KMS-11 (cell line): Measurements from ENCODE around the gene KCNA10.

Experiments used
- H2AFZ ChIP-seq: fragments of 200-600 bp; sonication (generic); 2 replicates; pipeline ENCODE4 v1.6.1; 2016; ENCODE audit warnings: antibody characterized with exemption, mixed run types, low read depth
- H3K27ac ChIP-seq: fragments of 200-600 bp; sonication (generic); 2 replicates; pipeline ENCODE4 v1.6.1; 2016; ENCODE audit warnings: mild to moderate bottlenecking, mixed run types
- H3K27me3 ChIP-seq: fragments of 200-600 bp; sonication (generic); 2 replicates; pipeline ENCODE4 v1.6.1; 2017; ENCODE audit warnings: mild to moderate bottlenecking, low read depth, mixed run types, moderate library complexity; ENCODE audit not compliant: insufficient read depth
- H3K36me3 ChIP-seq: fragments of 200-600 bp; sonication (generic); 2 replicates; pipeline ENCODE4 v1.6.1; 2017; ENCODE audit warnings: mild to moderate bottlenecking, mixed run types; ENCODE audit not compliant: insufficient read depth
- H3K4me1 ChIP-seq: fragments of 200-600 bp; sonication (generic); 2 replicates; pipeline ENCODE4 v1.6.1; 2016; ENCODE audit warnings: mild to moderate bottlenecking, low read depth, mixed run types; ENCODE audit not compliant: poor library complexity, severe bottlenecking
- H3K4me2 ChIP-seq: fragments of 200-600 bp; sonication (generic); 2 replicates; pipeline ENCODE4 v1.7.0; 2016; ENCODE audit warnings: mild to moderate bottlenecking, mixed run types
- H3K4me3 ChIP-seq: fragments of 200-600 bp; sonication (generic); IDR thresholded peaks from 2 replicates; pipeline ENCODE4 v1.6.1; 2017; ENCODE audit warnings: low read depth, low read length, mixed read lengths; ENCODE audit not compliant: insufficient read depth
- H3K79me2 ChIP-seq: fragments of 200-600 bp; sonication (generic); 2 replicates; pipeline ENCODE4 v1.6.1; 2016; ENCODE audit warnings: low read depth, mixed run types; ENCODE audit not compliant: insufficient read depth
- H3K9ac ChIP-seq: fragments of 200-600 bp; sonication (generic); 2 replicates; pipeline ENCODE4 v1.6.1; 2016; ENCODE audit warnings: mild to moderate bottlenecking, mixed run types
- H4K20me1 ChIP-seq: fragments of 200-600 bp; sonication (generic); 2 replicates; pipeline ENCODE4 v1.6.1; 2016; ENCODE audit warnings: mild to moderate bottlenecking, mixed run types; ENCODE audit not compliant: insufficient read depth
- CTCF ChIP-seq: fragments of 200-600 bp; sonication (generic); conservative IDR thresholded peaks from 2 replicates; pipeline ENCODE4 v1.6.1; 2017; ENCODE audit warnings: low read depth, mild to moderate bottlenecking, antibody characterized with exemption, low read length, moderate library complexity, mixed read lengths

KCNA10 gene

GRCh38 chr1:110482662-110483307 is 36.2 kb downstream of the KCNA10 start:
- TF ChIP-seq CTCF, result no peak
- no peak overlapping the region for H3K4me2 ChIP-seq
- no peak overlapping the region for H3K4me3 ChIP-seq
- H2AFZ ChIP-seq, result no peak overlapping the region
- no peak overlapping the region for H3K9ac ChIP-seq
- H3K79me2 ChIP-seq, result no peaks in the 10 kb centered on the region
- no peak overlapping the region for H3K27ac ChIP-seq
- H3K4me1 ChIP-seq, result no peaks in the 10 kb centered on the region
- H3K36me3 ChIP-seq, result no peaks in the 10 kb centered on the region
- H4K20me1 ChIP-seq, result no peaks in the 10 kb centered on the region
- no peaks in the 10 kb centered on the region for H3K27me3 ChIP-seq

- TF ChIP-seq CTCF, result no peak
- Histone ChIP-seq H3K27ac (no peak overlapping the region), H3K79me2 (no peaks in the 10 kb centered on the region), H3K9ac (no peak overlapping the region), H4K20me1 (no peaks in the 10 kb centered on the region), H3K4me1 (no peaks in the 10 kb centered on the region), H2AFZ (no peak overlapping the region), H3K4me3 (no peak overlapping the region), H3K4me2 (no peak overlapping the region), H3K36me3 (no peaks in the 10 kb centered on the region), H3K27me3 (no peaks in the 10 kb centered on the region)
Measured at GRCh38 chr1:110481968-110482623, 36.9 kb downstream of the KCNA10 start.

- no peaks in the 10 kb centered on the region for H3K4me1 ChIP-seq
- H3K4me3 ChIP-seq, result no peak overlapping the region
- TF ChIP-seq CTCF, result no peak
- H3K27me3 ChIP-seq, result no peaks in the 10 kb centered on the region
- H2AFZ ChIP-seq, result no peak overlapping the region
- H3K27ac ChIP-seq, result no peak overlapping the region
- no peak overlapping the region for H3K9ac ChIP-seq
- H4K20me1 ChIP-seq, result no peaks in the 10 kb centered on the region
- H3K4me2 ChIP-seq, result no peak overlapping the region
- no peaks in the 10 kb centered on the region for H3K36me3 ChIP-seq
- no peaks in the 10 kb centered on the region for H3K79me2 ChIP-seq
Measured at GRCh38 chr1:110480356-110481096, 38.4 kb downstream of the KCNA10 start.

- Histone ChIP-seq H3K4me1 (no peaks in the 10 kb centered on the region), H2AFZ (no peak overlapping the region), H3K9ac (no peak overlapping the region), H3K4me3 (no peak overlapping the region), H3K4me2 (no peak overlapping the region), H4K20me1 (no peaks in the 10 kb centered on the region), H3K79me2 (no peaks in the 10 kb centered on the region), H3K27me3 (no peaks in the 10 kb centered on the region), H3K27ac (no peak overlapping the region), H3K36me3 (no peaks in the 10 kb centered on the region)
- TF ChIP-seq CTCF, result no peak
Measured at GRCh38 chr1:110478886-110479285, 40.1 kb downstream of the KCNA10 start.
